Activated T-cell treated with anti-CD3 and anti-CD28 coated beads, Interleukin-2, amount 50 U/mL, for 1 hour (primary cell): ENCODE data around the gene GOLGA3.
A peak's percentile ranks its signal among the peaks of the same experiment; 100 is the strongest.
"Not testable (repeated sequence)": the region's sequence is repeated elsewhere in the genome, so short reads cannot be mapped to it uniquely, and the experiment has no call there.

Experiments used
- DNase-seq: peaks from one replicate; pipeline ENCODE4 v3.0.0-alpha.2; 2020

The GOLGA3 gene

DNA sequence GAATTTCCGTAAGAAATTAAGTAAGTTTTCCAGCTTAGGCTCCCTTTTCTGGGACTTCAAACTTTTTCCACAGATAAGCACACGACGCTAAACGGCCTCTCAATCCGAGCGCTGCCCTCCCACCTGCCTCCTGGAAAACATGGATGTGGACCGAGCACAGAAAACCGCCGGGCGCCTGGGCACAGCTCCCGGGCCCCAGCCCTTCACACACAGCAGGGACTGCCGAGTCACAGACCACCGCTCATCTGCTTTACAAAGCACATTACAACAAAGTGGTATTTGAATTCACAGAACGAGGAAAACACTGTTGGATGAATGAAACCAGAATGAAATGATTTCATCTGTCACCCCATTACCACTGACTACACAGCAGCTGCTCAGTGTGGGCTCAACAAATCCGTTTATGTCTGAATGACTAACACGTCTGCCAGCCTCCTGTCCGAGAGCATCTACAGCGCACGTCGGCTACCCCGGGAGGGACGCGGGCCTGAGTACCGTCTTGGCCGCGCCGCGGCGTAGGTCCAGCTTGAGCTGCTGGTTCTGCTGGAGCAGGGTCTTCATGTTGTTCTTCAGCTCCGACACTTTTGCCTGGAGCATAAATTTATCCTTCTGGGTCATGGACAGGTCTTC is 53.9 kb downstream of the GOLGA3 start:
- no peak for DNase-seq

DNA sequence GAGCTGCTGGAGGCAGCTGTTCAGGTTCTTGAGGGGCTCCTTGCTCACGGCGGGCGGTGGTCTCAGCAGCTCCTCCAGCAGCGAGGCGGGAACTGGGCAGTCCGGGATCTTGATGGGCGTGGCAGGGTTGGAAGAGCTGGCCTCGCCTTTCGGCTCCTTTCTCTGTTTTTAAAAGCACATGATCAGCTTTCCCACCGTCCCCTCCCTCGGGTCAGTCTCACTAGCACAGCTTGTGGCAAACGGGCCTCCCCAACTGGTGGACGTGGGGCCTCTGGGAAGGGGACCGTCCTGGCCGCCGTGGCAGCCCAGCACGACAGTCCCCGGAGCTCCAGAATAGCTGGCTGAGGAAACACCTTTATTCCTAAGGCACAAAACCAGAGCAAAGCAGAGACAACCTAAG is 54.5 kb downstream of the GOLGA3 start:
- no peak for DNase-seq

DNA sequence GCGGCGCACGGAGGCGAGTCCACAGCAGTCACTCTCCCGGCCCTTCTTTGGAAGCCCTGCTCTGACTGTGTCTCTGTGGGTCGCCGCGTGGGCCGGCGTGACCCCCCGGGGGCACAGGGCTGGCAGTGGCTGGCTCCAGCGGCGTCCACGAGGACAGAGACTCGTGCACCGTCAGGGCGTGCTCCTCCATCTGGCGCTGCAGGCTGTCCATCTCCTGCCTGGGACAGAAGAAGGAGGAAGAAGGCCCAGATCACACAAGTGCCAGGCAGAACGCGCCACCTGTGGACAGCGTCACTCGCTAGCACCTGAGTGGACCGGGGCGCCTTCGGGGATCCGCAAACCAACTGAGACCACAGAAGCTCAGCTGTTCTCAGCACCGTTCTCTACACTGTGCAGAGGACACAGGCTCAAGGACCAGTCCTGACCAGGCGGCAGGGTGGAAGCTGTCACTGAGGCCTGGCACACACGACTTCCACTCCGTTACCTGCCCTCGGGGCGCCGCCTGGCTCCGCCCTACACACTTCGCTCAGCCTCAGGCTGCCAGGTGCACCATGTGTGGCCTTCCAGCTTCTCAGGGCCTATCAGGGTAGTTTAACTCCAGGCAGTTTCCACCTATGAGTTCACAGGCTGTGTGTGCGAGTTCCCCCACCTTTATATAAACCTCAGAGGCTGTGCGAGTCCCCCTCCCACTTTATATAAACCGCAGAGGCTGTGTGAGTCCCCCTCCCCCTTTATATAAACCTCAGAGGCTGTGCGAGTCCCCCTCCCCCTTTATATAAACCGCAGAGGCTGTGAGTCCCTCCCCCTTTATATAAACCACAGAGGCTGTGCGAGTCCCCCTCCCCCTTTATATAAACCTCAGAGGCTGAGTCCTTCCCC is 55.4 kb downstream of the GOLGA3 start:
- DNase-seq: no peak

DNA sequence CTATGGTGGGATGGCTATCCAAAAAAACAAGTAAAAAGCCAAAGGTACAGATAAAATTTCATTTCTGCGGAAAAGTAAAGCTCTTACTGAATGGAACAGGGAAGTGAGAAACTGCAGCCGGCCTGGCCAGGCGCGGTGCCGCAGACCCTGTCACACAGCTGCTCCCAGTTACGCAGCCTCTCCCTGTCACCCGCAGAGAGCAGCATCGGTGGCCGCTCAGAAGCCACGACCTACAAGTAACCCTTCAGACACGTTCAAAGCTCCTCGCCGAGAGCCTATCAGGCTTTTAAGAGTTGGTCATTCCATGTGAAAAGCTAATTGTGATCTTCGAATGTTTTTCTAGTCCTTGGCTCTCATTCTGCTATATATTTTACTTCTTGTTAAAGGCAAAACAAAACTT is 56.1 kb downstream of the GOLGA3 start:
- no peak for DNase-seq

DNA sequence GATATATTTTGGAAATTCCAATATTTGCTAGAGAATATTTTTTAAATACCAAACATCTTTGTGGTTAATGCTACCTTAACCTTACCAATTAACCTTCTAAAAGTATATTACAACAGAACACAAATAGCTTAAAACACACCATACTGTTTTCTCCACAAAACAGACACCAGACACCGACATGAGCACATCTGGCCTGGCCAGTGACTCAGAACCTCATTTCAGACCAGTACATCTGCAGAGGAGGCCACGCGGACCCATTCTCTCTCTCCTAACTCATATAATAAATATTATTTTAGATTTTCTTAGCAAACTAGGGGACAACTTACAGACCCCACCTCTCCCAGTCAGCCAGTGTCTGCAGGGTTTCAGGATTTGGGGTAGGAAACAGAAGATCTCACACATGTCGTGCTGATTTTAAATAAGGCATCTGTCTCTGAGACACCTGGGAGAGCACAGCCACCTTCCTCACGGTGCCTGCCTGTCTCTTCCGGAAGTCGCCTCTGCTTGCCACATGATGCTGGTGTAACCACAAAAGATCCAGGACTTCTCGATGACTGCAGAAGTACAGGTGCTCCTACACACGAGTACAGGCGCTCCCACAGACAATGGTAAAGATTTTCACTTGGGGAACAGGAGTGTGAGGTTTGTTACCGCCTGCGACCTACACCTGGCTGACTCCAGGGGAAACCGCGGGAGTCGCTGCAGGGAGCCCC is 57.4 kb downstream of the GOLGA3 start:
- DNase-seq: peak; percentile 49

DNA sequence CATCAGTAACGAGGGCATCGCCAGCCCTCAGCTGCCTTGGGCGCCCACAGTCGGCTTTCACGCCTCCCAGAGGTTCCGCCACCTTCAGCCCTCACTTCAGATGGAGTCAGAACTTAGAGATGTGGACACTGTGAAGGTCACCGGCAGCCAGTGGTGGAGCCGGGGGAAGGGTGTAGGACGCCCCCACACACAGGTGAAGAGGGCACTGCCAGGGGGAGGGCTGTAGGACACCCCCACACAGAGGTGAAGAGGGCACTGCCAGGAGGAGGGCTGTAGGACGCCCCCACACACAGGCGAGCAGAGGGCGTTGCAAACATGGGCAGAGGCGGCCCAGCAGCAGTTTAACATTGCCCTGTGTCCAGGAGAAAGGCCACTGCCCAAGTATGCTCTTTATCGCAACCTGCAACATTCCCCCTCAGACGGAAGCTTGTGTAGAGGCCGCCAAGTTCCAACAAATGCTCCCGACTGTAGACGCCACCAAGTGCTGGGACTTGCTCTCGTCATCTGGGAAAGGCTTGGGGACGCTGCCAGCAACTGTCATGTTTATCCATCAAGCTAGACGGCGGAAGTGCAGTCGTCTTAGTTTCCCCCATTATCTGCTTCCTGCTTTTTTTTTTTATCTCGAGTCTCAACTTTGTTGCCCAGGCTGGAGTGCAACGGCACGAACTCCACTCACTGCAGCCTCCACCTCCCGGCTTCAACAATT is 62.1 kb downstream of the GOLGA3 start:
- DNase-seq: no peak

DNA sequence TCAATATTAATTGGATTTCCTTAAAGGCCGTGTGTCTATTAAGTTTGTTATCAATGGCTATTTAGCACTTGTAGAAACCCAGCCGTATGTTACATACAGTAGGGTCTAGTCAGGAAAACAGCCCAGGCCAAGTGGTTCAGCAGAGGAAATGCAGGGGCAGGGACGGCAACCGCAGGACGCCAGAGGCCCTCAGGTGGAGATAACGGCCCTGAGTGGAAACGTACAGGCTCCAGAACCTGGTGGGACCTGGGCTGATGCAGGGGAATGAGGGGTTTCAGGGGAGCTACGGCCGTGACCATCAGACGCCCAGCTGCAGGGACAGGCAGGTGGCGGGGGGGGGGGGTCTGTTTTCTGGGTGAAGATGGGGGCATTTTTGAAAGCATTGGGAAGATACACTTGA is 63.3 kb downstream of the GOLGA3 start:
- no peak for DNase-seq

DNA sequence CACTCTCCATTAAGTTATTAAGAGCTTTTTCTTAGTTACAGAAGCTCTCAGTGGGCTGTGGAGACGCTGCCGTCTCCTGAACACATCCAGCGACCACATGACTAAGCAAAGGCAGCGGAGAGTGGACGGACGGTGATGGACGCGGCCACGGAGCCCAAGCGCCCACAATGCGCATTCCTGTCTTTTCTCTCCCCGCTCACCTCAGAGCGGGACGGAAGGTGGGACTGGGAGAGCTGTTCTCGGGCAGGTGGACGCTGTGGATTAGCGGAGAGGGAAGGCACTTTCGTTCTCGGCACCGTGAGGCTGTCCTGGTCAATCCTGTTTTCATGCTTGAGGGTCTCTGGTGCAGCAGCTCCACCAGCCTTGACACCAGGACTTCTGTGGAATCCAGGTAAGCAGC is 64.4 kb downstream of the GOLGA3 start:
- DNase-seq: no peak

DNA sequence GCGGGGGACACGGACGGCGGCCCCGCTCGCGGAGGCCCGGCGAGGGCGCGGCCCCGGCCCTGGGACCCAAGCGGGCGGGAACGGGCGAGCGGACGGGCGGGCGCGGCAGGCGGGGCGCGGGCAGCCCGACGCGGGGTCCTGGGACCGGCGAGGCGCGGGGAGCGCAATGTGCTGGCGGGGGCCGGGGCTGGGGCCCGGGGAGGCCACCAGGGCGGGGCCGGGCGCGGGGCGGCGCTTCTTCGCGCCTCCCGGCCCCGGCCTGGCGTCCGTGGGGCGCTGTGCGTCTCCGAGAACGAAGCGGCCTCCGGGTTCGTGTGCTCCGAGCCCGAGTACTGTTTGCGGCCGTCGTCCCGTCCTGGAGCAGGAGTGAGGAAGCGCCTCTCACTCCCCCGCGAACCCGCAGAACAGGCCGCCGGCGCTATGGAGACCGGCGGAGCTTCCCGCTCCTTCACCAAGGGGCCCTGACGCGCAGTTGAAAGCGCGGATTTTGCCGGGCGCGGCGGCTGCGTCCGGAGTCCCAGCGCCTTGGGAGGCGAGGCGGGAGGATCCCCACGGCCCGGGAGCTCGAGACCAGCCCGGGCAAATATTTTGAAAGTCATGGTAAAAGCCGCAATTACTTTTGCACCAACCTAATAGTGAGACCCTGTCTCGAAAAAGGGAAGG is 66.6 kb downstream of the GOLGA3 start:
- peak; percentile 90 for DNase-seq

DNA sequence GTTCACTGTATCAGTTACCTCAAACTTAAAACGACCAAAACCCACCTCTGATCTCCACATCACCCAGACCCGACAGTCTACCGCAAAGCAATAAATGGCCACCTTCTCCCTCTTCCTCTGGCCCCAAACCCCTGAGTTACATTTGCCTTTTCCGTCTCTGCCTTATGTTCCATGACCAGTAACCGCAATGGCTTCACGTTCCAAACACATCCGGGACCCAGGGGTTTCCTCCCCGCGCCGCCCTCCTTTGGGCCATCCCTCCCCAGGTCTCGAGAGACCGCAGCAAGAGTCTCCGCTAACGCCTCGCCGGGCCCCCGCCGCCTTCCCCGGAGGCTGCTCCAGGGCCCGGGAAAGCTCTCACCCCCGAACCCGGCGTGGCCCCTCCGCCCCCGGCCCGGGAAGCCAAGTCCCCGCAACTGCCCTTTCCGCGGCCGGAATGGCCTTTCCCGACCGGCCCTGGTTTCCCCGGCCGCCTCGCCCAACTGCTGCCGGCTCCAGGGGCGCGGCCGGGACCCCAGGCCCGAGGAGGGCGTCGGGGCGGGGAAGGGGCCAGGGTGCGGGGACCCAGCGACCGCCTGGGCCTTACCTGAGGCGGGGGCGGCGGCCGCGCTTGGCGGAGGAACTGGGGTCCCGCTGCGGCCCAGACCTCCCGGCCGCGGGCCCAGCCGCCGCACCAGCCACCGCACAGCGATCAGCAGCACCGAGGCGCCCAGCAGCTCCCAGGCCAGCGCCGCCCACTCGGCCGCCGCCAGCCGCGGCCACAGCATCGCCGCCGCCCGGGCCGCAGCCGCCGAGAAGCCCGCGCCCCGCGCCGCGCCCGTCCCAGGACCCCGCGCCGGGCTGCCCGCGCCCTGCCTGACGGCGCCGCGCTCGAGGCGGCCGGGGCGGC is 67.4 kb downstream of the GOLGA3 start, which contains the start of gene ANKLE2:
Gene ANKLE2, minus strand, starts transcription at position 801 of the 889 bp plus-strand sequence. Its CDS starts 34 bp downstream, at position 767.
- peak; percentile 72 for DNase-seq

DNA sequence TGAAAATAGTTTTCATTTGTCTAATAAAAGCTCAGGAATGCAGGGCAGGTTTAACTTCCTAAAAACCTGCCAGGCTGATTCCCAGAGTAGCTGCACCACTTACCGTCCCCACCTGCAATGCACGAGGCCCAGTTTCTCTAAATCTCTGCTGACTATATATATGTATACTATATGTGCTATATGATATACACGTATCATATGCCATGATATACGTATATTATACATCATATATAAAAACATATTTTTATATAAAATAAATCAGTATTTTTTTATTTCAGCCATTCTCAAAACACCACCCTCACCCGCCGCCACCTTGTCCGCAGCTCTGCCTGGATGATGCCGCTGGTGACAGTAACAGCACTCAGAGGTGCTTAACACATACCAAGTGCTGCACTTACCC is 69.3 kb downstream of the GOLGA3 start:
- no peak for DNase-seq

DNA sequence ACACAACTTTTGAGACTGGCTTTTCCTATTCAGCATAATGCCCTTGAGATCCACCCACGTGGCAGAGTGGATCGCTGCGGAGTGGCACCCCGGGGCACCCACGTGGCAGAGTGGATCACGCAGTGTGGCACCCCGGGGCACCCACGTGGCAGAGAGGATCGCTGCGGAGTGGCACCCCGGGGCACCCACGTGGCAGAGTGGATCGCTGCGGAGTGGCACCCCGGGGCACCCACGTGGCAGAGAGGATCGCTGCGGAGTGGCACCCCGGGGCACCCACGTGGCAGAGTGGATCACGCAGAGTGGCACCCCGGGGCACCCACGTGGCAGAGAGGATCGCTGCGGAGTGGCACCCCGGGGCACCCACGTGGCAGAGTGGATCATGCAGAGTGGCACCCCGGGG is 69.8 kb downstream of the GOLGA3 start:
- not testable (repeated sequence) for DNase-seq

DNA sequence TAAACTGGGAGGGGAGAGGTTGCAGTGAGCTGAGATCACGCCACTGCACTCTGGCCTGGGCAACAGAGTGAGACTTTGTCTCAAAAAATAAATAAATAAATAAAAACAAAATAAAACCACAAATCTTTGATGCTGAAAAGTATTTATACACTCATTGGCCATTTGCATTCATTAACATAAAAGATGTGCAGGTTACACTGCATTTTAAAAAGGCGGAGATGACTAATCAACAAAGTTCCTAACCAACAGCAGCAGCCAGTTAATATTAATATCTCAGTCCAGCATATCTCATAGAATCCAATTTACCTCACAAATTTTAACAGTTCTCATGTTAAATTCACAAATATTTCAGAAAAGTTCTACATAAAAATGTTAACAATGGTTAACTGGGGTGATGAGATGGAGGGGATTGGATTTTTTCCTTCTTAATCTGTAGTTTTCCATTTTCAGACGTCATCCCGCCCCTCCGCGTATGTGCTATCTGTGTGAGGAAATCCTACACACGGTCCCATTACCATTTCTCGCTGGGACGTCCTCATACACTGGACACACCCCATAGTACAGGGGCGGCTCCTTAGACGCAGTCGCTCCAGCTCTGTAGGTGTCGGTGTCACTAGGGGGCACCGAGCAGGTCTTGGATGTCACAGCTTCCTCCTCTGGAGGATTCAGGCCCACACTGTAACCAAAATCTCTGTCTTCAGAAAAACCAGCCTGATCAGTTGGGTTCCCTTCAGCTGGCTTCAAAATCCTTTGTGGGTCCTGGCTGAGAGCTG is 74.3 kb downstream of the GOLGA3 start:
- no peak for DNase-seq

DNA sequence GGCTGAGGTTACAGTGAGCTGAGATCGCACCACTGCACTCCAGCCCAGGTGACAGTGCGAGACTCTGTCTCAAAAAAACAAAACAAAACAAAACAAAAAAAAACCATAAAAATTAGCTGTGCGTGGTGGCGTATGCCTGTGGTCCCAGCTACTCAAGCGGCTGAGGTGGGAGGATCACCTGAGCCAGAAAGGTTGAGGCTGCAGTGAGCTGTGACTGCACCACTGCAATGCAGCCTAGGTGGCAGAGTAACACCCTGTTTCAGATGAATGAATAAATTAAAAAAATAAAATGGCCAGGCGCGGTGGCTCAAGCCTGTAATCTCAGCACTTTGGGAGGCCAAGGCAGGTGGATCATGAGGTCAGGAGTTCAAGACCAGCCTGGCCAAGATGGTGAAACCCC is 75.0 kb downstream of the GOLGA3 start:
- not testable (repeated sequence) for DNase-seq

DNA sequence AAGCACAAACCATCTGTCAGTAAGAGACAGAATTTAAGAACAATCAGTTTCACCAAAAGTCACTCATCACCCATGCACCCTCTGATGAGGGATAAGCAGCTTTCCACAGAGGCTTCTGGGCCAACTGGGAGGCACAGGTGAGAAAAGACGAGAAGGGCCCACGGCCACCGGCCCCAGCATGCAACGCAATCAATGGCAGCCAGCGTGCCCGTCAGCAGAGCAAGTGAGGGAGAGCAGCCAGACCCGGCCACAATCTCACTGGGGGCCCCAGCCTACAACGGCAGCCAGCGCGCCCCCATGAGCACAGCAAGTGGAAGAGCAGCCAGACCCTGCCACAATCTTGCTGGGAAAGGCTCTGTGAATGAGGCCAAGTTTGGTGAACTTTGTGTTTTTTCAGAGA is 80.3 kb downstream of the GOLGA3 start:
- no peak for DNase-seq

DNA sequence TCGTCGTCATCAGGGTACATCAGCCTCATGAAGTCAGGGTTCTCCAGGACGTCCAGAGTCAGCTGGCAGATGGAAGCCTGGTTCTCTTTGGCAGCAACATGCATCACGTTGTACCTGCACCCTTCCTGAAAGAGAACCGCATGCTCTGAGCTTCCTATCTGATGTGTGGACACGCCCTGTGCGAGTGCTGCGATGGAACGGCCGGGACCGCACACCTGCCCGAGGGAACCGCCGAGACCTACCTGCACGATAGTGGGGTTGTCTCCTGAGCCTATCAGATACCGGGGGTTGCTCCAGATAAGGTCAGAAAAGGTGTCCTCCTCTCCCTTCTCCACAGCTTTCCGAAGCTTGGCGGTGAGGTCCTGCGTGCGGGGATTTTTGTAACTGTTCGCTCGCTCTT is 80.8 kb downstream of the GOLGA3 start:
- DNase-seq: no peak

DNA sequence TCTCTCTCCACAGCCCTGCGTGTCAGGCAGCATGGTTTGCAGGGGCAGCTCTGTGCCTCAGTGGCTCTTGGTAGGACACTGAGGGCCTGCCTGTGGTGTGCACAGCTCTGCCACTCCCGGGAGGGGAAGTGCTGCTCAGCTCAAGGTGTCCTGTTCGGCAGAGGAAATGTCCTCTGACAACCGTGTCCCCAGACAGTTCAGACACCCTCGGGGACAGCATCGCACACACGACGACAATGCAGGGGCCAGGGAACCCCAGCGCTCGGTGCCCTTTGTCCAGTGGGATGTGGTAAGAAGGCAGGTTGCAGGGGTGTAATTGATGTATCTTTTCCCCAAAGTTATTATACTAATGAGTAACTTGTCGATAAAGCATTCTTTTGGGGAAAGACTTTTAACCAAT is 81.3 kb downstream of the GOLGA3 start:
- DNase-seq: no peak

DNA sequence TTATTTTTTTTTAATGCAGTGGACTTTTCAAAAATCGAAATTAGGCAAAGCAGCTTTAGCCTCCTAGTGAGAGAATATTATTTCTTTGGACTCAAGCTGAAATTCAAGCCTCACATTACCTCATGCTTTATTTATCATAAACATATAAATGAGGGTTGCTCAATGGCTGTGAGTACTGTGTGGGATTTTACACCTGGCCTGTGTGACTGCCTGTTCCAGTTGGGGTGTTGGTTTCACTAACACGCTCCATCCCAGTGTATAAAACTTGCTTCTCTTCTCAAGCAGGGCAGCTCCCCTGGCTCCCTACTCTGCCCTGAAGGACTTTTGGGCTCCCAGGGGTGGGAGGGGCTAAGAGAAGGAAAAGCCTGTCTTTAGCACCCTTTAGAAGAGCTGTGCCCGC is 82.1 kb downstream of the GOLGA3 start:
- DNase-seq: no peak

DNA sequence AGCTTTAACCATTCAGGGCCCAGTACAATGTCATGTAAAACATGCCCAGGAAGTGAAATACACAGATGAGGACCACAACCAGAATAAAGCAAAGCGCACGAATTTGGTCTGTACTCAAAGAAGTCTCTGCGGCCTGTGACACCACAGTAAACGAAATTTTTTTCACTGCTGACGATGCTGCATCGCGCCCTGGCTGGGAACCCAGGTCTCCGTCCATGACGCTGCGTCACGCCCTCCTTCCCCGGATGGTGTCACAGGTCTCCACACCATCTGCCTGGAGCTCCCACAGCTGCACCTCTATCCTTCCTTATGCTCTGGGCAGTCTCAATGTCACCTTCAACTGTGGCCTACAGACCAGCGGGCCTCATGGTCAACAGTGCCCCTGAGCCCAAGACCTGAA is 84.8 kb downstream of the GOLGA3 start:
- no peak for DNase-seq

DNA sequence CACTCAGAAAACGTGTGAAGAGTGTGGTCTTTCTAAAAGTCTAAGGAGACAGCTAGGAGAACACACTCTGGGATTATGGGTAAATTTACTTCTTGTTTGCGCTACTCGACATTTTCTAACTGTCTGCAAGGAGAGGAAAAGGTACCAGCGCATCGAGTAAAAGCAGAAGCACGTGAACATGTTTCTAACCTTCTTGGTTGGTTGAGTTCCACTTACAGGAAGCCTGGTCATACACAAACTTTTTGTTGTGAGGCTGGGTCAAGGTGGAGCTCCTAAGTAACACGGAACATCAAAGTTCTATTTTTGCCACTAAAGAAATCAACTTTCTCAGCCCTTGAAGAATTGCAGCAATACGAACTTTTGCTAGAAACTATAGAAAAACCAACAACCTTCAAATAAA is 87.0 kb downstream of the GOLGA3 start:
- no peak for DNase-seq

DNA sequence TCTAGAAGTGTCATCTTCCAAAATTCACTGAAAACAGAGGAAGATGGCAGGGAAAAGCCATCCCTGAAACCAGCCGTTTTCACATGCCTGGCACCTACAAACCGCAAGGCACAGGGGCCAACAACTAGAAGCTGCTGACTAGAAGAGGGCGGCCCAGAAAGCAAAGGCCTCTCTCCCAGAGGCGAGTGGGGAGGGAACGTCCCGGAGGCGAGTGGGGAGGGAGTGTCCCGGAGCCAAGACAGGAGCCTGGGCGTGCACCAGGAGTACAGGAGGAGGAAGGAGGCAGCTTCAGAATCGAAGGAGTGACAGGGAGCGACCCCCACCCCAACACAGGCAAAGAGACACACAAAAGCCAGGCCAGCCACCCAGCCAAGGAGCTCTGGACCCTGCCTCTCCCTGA is 88.0 kb downstream of the GOLGA3 start:
- DNase-seq: no peak
